Forelimb muscle (tissue), 1 donor: ENCODE measurements around the gene HLCS. TPM values are rescaled to one million over a fixed set of nuclear protein-coding genes. Genes with fewer than 3 reads are reported as not detected.

Experiments
- DNase-seq: peaks from one replicate; pipeline ENCODE4 v3.0.0-alpha.2; 2013; ENCODE audit warnings: low read depth
- polyA plus RNA-seq: library from polyadenylated mRNA; unstranded; fragments of 120-200 nt; gene quantifications from one replicate; pipeline ENCODE4 v1.2.1, GENCODE V29; 2013; ENCODE audit not compliant: insufficient read length

Gene HLCS
- polyA plus RNA-seq, 1 donor = 10.9 TPM

DNA sequence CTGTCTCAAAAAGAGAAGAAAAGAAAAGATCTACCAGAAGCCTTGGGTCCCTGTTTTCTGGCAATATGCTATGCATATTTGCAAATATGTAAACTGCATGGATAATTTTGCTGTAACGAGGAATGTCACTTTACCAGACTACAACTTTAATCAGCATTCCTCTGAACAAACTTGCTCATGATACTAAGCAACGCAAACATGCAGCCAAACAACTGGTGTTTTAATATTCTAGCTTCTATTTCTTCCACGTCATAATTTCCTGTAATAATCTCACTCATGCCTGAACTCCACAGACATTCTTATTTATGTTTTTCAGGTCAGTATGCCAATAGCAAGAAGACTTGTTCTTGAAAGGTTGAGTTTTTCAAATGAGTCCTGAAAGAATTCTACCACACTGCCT is 153.4 kb downstream of the HLCS start:
- DNase-seq = no peak

DNA sequence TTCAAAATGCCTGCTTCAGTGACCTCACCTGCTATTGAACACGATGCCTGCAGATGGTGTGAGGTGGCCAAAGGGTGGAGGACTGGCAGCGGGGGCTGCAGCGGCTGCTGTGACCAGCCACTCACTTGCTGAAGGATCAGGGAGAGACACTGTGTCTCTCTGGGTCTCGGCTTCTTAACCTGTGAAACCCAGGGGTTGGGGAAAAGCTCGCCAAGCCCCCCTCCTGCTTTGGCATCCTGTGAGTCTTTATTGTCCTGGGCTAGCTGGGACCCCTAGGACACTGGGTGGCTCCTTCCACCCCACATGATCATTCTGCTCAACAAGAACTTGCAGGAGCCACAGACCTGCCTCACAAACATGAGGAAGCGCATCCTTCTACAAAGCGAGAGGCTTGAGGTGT is 154.7 kb downstream of the HLCS start:
- no peak for DNase-seq

GRCh38 chr21:36810443-36810842 is 156.0 kb downstream of the HLCS start:
- DNase-seq = no peak

DNA sequence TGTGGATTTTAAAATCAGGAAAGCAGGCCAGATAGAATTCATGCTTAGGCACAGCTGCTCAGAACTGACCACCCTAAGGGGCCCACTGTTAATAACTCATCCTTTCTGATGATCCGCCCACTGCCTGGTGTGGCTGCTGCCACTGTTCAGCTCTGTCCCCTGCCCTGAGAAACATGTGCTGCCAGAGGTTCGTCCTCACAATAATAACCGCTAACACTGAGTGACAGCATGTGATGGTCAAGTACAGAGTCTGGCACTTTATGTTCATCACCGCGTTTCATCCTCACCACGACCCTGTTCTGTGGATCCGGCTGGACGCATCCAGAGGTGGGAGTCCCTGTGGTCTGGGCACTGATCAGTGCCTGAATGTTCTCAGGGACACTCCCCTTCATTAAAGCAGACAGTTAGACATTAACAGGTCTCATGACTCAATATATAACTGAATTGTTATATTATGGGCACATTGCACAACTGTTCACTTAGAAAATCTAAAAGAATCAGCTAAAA is 159.0 kb downstream of the HLCS start:
- no peak for DNase-seq

- no peak for DNase-seq
These were observed 160.4 kb downstream of the HLCS start for GRCh38 chr21:36806103-36806502.

GRCh38 chr21:36804874-36805611 is 161.4 kb downstream of the HLCS start:
- DNase-seq = no peak

- no peak for DNase-seq
These were observed 162.5 kb downstream of the HLCS start for GRCh38 chr21:36803816-36804439.

- DNase-seq = no peak
These were observed 163.3 kb downstream of the HLCS start for GRCh38 chr21:36803051-36803645.

GRCh38 chr21:36800734-36801133 is 165.7 kb downstream of the HLCS start:
- DNase-seq = no peak

DNA sequence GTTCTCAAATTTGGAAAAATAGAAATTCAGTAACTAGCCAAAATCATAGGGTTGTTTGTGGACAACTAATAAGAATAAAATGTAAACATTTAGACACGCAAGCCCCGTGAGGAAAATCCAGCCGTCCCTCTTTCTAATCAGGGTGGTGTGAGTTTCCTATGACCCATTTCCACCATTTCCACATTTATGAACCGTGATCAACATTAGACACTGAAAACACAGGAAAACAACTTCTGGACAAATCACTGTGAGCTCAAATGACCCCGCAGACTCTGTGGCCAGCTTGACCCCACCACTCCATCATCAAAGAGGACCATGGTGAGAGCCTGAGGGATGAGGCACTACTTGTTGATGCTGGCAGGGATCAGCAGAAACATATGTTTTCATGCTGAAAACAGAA is 166.6 kb downstream of the HLCS start:
- no peak for DNase-seq

- no peak for DNase-seq
These were observed 168.0 kb downstream of the HLCS start for GRCh38 chr21:36798491-36798890.

GRCh38 chr21:36796070-36796469 is 170.4 kb downstream of the HLCS start:
- no peak for DNase-seq

DNA sequence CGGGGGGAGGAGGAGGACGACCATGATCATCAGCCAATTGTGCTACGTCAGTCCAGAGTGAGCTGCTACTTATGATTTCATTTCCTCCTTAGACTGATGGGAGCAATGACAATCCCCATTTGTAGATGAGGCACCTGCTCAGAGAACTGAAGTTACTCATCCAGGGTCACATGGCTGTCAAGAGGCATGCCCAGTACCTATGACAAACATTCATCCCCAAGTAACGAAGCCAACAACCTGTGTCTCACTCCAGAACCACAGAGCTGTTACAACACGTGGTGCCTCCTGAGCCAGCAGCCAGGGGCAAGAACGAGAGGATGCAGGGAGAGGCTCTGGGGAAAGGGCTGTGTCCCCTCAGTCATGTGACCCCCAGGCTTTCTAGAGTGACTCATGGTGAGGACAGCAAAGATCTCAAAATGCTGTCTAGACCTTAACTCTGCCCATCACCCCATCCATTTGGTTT is 173.9 kb downstream of the HLCS start:
- no peak for DNase-seq

DNA sequence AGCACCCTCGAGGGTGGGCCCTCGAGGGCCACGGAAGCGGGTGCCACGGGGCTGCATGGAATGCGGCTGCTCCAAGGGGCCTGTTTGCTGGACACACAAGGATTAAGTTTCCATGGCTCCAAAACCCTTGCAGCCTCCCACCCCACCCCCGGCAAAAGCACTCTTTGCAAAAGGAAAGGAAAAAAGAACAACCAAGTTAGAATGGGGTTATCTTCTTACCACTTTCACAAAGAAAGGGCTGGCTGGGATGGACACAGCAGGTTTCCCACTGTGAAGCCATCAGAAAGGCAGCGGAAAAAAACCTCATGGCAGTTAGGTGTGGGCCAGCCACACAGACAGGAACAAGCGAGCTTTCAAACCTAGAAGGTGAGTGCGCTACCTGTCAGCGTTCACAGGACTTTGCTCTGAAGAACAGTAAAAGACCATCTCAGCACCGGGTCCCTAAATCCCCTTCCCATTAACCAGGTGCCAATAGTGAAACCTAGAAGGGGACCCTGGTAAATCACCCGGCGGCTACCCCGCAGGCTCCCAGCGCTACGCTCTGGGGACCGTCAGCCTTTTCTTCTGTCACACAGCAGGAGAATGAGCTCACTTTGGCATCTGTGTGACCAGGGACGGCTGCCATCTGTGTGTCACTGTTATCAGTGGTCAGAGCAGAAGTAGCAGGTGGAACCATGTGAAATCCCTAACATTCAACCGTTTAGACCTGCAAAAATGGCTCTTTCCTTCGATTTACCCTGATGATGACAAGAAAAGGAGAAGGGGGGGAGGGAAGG is 174.6 kb downstream of the HLCS start:
- no peak for DNase-seq

GRCh38 chr21:36791180-36791579 is 175.3 kb downstream of the HLCS start:
- no peak for DNase-seq

- DNase-seq = no peak
These were observed 175.9 kb downstream of the HLCS start for GRCh38 chr21:36790616-36791015.

DNA sequence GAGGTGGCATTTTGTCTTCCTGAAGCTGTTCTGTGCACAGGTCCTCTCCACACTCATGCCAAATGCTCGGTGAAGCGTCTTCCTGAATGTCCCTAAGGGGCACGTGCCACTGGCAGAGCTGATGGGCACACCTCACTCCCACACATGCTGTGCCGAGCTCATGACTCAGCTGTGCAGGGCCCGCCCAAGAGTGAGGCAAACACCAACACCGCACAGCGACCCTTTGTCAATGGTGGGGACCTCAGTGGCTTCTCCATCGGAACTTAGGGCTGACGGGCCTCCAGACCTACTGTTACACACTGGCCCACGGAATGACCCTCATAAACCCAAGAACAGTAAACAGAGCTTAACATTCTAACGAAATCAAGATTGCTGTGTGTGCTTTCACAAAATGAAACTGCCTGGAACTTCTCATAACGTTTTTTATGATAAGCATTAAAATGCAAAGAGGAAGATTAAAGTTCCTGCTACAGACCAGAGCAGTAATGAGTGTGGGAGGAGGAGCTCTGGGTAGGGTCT is 178.3 kb downstream of the HLCS start:
- no peak for DNase-seq

GRCh38 chr21:36786186-36786585 is 180.3 kb downstream of the HLCS start:
- DNase-seq = no peak

DNA sequence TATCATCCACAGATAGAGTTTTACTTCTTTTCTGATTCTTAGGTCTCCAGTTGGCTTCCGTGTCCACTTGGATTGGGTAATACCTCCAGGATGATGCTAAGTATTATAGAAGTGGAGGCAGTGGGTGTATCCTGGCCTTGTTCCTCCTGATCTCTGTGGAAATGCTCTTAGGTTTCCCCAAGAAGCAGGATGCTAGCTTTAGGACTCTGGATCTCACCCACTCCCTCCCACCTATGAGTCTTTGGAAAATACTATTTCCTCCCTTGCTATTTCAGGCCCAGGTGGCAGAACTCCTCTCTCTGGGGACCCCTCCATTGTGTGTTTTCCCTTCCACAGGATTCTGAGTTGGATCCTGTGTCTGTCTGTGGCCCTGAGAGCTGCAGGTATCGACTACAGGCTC is 180.9 kb downstream of the HLCS start:
- no peak for DNase-seq

- no peak for DNase-seq
These were observed 181.5 kb downstream of the HLCS start for GRCh38 chr21:36784947-36785346.

- DNase-seq = no peak
These were observed 182.7 kb downstream of the HLCS start for GRCh38 chr21:36783612-36784374.
